DMS153 (cell line): ENCODE results near the gene RIPK1.
"Not testable (repeated sequence)": the region's sequence is repeated elsewhere in the genome, so short reads cannot be mapped to it uniquely, and the experiment has no call there.

Source experiments
- DNase-seq: peaks from one replicate; lab custom pipeline; 2025; lab: John Stamatoyannopoulos, UW

Gene RIPK1

DNA sequence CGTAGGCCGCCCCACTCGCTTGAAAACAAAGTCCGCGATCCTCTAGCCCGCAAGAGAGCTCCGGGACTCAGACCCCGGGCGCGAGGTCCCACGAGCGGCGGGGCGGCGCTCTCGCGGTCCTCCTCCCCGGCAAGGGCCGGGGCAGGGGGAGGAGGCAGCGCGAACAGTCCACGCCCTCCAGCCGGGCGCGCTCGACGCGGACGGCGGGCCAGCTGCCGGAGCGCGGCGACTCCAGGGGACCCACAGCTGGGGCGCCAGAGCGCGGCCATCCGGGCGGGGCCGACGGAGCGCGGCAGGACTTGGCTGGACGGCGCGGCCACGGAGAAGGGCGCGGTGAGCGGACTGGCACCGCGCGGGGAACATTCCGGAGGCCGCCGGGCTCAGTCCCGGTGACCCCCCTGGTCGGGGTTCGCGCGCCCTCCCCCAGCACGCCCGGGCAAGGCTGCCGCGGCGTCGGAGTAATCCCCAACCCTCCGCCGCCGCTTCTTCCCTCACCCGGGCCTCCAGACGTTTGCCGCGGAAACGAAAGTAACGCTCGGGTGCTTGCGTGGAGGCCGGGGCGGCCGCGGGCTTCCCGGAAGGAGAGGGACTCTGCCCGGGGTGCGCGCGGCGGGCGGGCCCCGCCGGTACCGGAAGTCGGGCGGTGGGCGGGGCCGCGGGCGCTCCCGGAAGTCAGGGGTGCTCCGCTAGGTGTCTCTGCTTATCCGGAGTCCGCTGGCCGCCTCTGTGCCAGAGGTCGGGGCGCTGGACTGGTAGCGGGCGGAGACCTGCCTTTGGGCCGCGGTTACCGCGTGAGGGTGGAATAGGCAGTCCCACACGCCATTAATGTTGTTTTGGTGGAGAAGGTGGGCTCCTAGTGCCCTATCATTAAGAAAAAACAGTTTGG is at the start of gene RIPK1:
Gene RIPK1, plus strand, starts transcription at position 166 of the 886 bp plus-strand sequence. CDS start 8,330 bp downstream, outside the sequence.
- DNase-seq: peak; percentile 63

DNA sequence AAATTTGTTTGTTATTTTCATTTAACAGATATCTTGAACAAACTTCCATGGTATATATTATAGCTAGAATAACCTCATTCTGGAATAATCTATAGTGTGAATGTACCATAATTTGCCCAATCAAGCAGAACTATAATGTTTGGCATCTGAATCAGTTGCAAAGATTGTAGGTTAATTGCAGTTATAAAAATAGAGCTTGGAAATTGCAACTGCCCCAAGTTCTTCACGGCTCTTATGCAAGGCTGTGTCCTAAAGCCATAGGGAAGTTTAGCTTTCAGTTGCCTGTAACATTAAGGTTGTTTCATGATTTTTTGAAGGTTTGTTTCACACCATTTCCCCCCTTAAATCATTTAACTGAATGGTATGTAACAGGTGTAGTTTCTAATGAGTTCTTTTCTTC is 49.2 kb upstream of the RIPK1 start:
- no peak for DNase-seq

GRCh38 chr6:3019749-3020320 is 48.5 kb upstream of the RIPK1 start:
- no peak for DNase-seq

GRCh38 chr6:3020976-3021598 is 47.2 kb upstream of the RIPK1 start:
- DNase-seq: not testable (repeated sequence)

DNA sequence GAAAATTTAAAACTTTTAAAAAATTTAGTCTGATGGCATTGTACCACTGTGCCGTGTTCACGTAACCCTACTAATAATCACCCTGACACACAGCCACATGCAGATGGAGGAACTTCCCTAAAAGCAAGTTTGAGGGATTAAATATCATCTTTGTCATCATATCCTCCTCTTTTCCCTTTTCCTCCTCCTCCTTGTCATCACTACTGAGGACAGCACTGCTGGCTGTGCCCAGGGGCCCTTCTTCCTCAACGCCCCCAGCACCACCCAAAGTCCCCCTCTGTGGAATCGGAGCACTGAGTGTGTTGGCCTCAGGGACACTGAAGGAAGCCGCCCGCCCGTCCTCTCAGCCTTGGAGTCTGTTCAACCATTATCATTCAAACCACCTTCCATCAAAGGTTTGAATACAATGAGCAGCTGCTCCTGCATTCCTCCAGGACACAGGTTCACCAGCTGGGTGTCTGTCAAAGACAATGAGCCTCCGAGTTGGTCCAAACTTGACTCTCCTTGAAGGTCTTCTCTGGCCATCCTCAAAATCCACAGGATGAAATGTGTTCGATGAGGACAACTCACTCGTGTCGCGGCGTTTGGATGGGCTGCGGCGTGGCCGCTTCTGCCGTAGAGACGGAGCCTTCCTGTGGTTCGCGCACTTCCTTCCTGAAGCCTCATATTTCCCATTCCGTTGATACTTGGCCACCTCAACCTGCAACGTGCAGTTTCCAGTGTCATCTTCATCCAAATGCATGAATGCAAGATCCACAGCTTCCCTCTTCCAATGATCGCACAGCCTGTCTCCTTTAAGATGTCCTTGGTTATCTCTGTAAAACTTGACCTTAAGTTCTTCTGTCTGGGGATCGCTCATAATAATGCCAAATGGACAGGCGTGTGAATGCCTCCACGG is 45.3 kb upstream of the RIPK1 start:
- no peak for DNase-seq

DNA sequence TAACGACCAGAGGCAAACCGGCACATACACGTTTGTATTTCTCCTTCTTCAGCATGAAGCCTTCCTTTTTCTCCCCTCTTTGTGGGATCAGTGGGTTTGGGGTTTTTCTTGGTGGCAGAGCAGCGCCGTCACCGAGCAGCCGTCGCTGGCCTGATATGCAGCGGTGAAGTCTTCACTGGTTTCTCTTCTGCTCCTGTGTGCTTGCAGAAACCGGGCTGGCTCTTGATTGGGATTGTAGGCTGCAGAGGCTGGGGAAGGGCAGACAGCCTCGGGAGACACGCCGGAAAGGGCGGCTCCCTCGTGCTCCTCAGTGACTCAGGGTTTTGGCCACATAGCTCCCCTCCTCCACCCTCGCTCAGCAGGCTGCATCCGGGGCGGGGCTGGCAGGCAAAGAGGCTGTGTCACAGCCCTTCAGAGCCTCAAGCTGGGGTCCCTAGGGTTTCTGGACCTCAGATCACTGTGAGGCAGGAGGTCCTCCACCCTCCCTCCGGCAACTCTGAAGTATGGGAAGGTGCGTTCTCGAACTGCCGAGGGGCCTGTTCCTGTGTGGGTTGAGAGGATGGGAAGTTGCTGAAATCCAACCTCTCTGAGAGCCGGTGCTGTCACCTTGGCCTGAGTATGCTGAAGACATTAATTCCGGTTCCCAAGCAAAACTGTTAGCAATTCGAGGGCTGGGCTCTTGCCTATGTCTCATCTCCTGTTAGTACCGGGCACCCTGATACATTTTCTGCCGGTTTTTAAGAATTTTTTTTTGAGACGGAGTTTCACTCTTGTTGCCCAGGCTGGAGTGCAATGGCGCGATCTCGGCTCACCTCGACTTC is 44.4 kb upstream of the RIPK1 start:
- DNase-seq: peak; percentile 84

- DNase-seq: no peak
Observed at GRCh38 chr6:3026791-3027626, 41.3 kb upstream of the RIPK1 start.

DNA sequence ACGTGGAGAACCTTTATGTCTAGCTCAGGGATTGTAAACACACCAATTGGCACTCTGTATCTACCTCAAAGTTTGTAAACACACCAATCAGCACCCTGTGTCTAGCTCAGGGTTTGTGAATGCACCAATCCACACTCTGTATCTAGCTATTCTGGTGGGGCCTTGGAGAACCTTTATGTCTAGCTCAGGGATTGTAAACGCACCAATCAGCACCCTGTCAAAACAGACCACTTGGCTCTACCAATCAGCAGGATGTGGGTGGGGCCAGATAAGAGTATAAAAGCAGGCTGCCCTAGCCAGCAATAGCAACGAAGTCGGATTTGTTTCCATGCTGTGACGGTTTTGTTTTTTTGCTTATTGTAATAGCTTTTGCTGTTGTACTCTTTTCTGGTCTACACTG is 40.1 kb upstream of the RIPK1 start:
- not testable (repeated sequence) for DNase-seq

DNA sequence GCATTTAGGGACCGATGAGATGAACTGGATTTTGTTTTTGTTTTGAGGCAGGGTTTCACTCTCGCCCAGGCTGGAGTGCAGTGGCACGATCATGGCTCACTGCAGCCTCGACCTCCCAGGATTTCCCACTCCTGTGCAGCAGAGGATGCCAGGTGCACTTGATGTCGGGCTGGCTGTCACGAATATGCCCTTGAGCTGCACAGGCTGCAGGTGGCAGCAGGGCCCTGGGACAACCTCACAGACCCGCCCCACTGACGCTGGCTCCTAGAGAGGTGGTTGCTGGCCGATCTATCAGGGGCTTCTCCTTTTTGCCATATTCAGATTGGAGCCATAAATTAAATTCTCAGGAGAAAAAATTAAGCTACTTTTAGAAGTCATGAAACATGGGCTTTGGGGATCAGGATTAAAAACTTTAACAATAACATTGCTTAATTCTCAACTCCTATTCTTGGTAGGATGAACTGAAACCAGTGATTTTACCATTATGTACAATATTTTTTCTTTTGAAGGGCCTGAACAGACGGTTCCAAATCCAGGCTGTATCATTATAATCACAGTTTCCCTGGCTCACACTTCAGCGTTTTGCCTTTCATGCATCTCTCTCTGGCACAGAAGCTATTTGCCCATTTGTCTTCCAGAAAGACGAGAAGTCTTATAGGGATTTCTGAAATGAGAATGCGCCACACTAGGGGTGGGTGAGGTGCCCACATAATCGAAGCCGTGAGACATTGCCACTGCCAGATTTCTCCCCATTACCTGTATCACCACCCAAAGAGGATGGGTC is 36.2 kb upstream of the RIPK1 start:
- DNase-seq: no peak

DNA sequence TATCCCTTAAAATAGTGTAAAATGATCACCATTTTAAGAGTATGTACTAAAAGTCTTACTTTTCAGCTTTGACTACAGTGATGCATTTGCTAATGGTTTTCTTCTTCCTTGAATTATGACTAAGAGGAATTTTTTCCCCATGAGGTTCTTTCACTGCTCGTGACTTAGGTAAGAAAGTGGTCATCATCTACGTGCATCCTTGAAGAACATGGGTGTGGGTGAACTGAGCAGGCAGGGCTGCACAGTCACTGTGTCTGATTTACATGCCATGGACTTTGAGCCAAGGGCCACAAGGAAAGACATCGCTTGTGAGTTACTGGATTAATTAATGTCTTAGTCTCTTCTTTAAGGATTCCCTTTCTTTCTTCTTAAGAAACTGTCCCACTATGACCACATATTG is 35.3 kb upstream of the RIPK1 start:
- DNase-seq: no peak

- no peak for DNase-seq
Observed at GRCh38 chr6:3033652-3034051, 34.6 kb upstream of the RIPK1 start.

DNA sequence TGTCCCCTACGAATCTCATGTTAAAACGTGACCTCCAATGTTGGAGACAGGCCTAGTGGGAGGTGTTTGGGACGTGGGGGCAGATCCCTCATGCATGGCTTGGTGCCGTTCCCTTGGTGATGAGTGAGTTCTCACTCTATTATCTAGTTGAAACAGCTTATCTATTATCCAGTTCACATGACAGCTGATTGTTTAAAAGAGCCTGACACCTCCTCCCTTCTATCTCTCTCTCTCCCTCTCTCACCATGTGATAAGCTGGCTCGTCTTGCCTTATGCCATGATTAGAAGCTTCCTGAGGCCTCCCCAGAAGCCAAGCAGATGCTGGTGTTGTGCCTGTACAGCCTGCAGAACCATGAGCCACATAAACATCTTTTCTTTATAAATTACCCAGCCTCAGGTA is 32.9 kb upstream of the RIPK1 start:
- DNase-seq: no peak

GRCh38 chr6:3036861-3037637 is 31.2 kb upstream of the RIPK1 start:
- no peak for DNase-seq

GRCh38 chr6:3037638-3038365 is 30.5 kb upstream of the RIPK1 start:
- DNase-seq: no peak

DNA sequence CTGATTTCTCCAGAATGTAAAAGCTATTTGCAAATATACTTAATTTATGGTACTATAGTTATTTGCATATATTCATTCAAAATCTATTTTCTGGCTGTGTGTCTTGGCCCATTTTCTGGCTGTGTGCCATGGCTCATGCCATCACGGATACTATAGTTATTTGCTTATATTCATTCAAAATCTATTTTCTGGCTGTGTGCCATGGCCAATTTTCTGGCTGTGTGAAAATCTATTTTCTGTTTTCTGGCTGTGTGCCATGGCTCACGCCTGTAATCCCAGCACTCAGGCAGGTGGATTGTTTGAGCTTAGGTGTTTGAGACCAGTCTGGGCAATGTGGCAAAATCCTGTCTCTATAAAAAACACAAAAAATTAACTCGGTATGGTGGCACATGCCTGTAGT is 28.9 kb upstream of the RIPK1 start:
- no peak for DNase-seq

DNA sequence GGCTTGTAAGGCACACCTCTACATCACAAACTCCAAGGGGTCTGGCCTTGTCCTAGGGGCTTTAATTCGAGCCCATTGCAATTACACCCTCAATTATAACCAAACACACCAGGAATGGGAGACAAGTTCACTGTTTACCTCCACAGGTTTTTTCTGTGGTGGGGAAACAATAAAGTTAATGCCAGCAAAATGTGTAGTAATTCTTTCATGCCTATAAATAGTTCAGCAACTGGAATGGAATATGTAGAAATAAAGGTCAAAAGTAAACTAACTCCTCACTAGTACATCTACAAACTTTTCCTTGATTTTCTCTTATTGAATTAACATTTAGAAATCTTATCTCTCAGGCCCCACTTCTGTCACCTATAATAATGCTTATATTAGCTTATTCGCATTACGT is 27.1 kb upstream of the RIPK1 start:
- DNase-seq: no peak

GRCh38 chr6:3041606-3042005 is 26.7 kb upstream of the RIPK1 start:
- no peak for DNase-seq

GRCh38 chr6:3045369-3045768 is 22.9 kb upstream of the RIPK1 start:
- no peak for DNase-seq
